NCI-H2107 (cell line): ENCODE measurements around the gene SERAC1.

Experiments
- DNase-seq: peaks from one replicate; lab custom pipeline; 2025; lab: John Stamatoyannopoulos, UW

SERAC1 gene

GRCh38 chr6:158121335-158121734, 46.7 kb downstream of the SERAC1 start:
- no peak for DNase-seq

- no peak for DNase-seq
These were observed 49.2 kb downstream of the SERAC1 start for GRCh38 chr6:158118886-158119285.

GRCh38 chr6:158115508-158115907, 52.6 kb downstream of the SERAC1 start:
- DNase-seq: no peak

GRCh38 chr6:158115102-158115501, 53.0 kb downstream of the SERAC1 start:
- no peak for DNase-seq

- no peak for DNase-seq
These were observed 54.3 kb downstream of the SERAC1 start for GRCh38 chr6:158113802-158114201.

- no peak for DNase-seq
These were observed 56.1 kb downstream of the SERAC1 start for GRCh38 chr6:158111987-158112386.

- no peak for DNase-seq
These were observed 57.1 kb downstream of the SERAC1 start for GRCh38 chr6:158110986-158111385.

GRCh38 chr6:158109748-158110147, 58.3 kb downstream of the SERAC1 start:
- no peak for DNase-seq

GRCh38 chr6:158104696-158105095, 63.4 kb downstream of the SERAC1 start:
- no peak for DNase-seq

- DNase-seq: no peak
These were observed 64.8 kb downstream of the SERAC1 start for GRCh38 chr6:158103228-158103627.

- DNase-seq: no peak
These were observed 72.4 kb downstream of the SERAC1 start for GRCh38 chr6:158095671-158096070.

- no peak for DNase-seq
These were observed 73.0 kb downstream of the SERAC1 start for GRCh38 chr6:158095031-158095430.

- no peak for DNase-seq
These were observed 75.3 kb downstream of the SERAC1 start for GRCh38 chr6:158092806-158093205.

GRCh38 chr6:158087224-158087867, 80.7 kb downstream of the SERAC1 start:
- no peak for DNase-seq

- DNase-seq: no peak
These were observed 81.4 kb downstream of the SERAC1 start for GRCh38 chr6:158086504-158087223.

- no peak for DNase-seq
These were observed 82.0 kb downstream of the SERAC1 start for GRCh38 chr6:158086054-158086503.

GRCh38 chr6:158085261-158086053, 82.6 kb downstream of the SERAC1 start:
- DNase-seq: no peak

- no peak for DNase-seq
These were observed 84.4 kb downstream of the SERAC1 start for GRCh38 chr6:158083455-158084325.

GRCh38 chr6:158081657-158081935, 86.5 kb downstream of the SERAC1 start:
- no peak for DNase-seq

GRCh38 chr6:158080849-158081656, 87.0 kb downstream of the SERAC1 start:
- DNase-seq: no peak

- no peak for DNase-seq
These were observed 89.7 kb downstream of the SERAC1 start for GRCh38 chr6:158078320-158078719.
